Choroid plexus epithelial cell (primary cell): ENCODE results near the gene SERPINB7.
"Not testable (repeated sequence)": the region's sequence is repeated elsewhere in the genome, so short reads cannot be mapped to it uniquely, and the experiment has no call there.

Source experiments
- DNase-seq: peaks from one replicate; pipeline ENCODE4 v3.0.0-alpha.2; 2010; ENCODE audit warnings: low read depth
- H3K4me3 ChIP-seq: 2 replicates; pipeline ENCODE4 v1.5.1; 2011; ENCODE audit warnings: low read depth, mild to moderate bottlenecking, control low read depth, low read length, moderate library complexity
- TF ChIP-seq, protein P1 (sequence below): conservative IDR thresholded peaks from 2 replicates; pipeline ENCODE4 v1.5.1; 2011; ENCODE audit warnings: low read depth, mild to moderate bottlenecking, control low read depth, inconsistent platforms, low read length, moderate library complexity

Gene SERPINB7

GRCh38 chr18:63747006-63747405, 28.2 kb upstream of the SERPINB7 start:
- no peak overlapping the region for H3K4me3 ChIP-seq
- TF ChIP-seq, protein P1, sequence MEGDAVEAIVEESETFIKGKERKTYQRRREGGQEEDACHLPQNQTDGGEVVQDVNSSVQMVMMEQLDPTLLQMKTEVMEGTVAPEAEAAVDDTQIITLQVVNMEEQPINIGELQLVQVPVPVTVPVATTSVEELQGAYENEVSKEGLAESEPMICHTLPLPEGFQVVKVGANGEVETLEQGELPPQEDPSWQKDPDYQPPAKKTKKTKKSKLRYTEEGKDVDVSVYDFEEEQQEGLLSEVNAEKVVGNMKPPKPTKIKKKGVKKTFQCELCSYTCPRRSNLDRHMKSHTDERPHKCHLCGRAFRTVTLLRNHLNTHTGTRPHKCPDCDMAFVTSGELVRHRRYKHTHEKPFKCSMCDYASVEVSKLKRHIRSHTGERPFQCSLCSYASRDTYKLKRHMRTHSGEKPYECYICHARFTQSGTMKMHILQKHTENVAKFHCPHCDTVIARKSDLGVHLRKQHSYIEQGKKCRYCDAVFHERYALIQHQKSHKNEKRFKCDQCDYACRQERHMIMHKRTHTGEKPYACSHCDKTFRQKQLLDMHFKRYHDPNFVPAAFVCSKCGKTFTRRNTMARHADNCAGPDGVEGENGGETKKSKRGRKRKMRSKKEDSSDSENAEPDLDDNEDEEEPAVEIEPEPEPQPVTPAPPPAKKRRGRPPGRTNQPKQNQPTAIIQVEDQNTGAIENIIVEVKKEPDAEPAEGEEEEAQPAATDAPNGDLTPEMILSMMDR = no peak

DNA sequence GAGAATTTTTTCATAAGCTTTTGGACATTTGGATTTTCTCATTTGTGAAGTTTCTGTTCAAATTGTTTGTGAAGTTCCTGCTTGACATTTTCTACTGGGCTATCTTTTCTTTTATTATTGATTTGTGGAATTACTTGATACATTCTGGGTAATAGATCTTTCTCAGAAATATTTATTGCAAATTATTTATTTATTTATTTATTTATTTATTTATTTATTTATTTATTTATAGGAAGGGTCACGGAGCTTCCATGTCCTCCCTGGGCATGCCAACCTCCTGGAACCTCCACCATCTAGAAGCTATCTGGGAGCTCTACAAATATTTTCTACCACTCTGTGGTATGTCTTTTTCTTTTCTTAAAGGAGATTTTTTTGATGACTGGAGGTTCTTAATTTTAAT, 25.7 kb upstream of the SERPINB7 start:
- TF ChIP-seq, protein P1 = no peak
- no peak overlapping the region for H3K4me3 ChIP-seq
- no peak for DNase-seq

More at GRCh38 chr18:63747006-63747405, 28.2 kb upstream of the SERPINB7 start:
- DNase-seq = no peak

GRCh38 chr18:63752636-63753035, 22.6 kb upstream of the SERPINB7 start:
- no peak overlapping the region for H3K4me3 ChIP-seq
- no peak for DNase-seq
- TF ChIP-seq, protein P1 = no peak

DNA sequence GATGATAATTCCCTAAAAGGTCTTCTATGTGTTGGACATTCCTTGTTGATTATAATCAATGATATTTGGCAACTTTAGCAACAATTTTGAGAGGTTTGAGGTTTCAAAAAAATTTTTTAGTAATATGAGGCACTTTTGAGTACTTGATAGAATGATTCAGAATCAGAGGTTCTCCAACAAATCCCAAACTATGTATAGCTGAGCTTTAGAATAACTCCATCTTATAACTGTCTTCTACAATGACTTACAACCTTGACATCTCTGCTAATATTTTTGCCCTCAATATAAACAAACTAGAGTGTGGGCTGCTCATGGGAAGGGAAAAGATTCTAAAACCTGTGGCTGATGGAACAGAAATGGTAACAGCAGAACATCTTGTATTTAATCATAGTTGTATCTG, 21.5 kb upstream of the SERPINB7 start:
- no peak for DNase-seq
- H3K4me3 ChIP-seq = no peak overlapping the region
- TF ChIP-seq, protein P1 = no peak

DNA sequence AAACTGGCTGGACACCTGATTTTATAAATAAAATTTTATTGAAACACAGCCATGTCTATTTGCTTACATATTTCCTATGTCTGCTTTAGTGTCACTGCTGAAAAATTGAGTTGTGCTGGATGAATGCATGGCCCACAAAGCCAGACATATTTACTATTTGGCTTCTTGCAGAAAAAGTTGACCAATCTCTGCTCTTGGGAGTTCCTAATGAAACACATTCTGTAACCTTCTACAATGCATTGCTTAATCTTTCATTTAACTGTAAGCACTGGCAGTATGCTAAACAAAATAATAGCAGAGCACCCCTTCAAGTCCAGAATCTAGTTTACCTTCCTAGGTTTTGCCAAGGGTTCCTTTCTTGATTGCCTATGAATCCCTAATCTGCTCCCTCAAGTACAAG, 17.7 kb upstream of the SERPINB7 start:
- no peak overlapping the region for H3K4me3 ChIP-seq
- TF ChIP-seq, protein P1 = no peak
- DNase-seq = peak; percentile 32

GRCh38 chr18:63758615-63759240, 16.5 kb upstream of the SERPINB7 start:
- TF ChIP-seq, protein P1 = no peak
- no peak overlapping the region for H3K4me3 ChIP-seq
- peak; percentile 81 for DNase-seq

DNA sequence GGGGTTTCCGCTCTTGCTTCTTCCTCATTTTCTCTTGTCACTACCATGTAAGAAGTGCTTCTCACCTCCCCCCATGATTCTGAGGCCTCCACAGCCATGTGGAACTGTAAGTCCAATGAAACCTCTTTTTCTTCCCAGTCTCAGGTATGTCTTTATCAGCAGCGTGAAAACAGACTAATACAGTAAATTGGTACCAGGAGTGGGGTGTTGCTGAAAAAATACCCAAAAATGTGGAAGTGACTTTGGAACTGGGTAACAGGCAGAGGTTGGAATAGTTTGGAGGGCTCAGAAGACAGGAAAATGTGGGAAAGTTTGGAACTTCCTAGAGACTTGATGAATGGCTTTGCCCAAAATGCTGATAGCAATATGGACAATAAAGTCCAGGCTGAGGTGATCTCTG, 15.4 kb upstream of the SERPINB7 start:
- DNase-seq, H3K4me3 ChIP-seq: not testable (repeated sequence)

DNA sequence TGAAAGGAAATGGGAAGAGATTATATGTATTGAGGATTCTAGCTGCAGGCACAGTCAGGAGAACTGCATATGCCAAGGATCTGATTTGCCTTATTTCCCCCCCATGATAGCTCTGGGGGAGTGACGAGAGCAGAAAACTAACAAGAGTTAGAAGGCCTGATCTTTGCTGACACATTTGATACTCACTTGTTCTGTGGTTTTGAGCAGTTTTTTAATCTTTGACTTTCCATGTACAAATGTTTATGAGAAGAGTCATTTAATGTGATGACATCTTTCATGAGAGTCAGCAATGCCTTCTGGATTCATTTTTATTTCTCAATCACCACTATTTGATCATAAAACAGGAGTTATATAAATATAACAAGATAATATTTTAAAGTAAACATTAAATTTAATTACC, 12.7 kb upstream of the SERPINB7 start:
- no peak overlapping the region for H3K4me3 ChIP-seq
- TF ChIP-seq, protein P1 = no peak
- peak; percentile 81 for DNase-seq
